ENCODE data around the gene HEATR5A. TPM values are rescaled to one million over a fixed set of nuclear protein-coding genes. Genes with fewer than 3 reads are reported as not detected.

Gene HEATR5A
- total and polyA plus RNA-seq, 2 of the 13 experiments (the other 11 are each of a cell fraction or from before 2014, with no cell fraction given): 36.4 to 105 TPM

DNA sequence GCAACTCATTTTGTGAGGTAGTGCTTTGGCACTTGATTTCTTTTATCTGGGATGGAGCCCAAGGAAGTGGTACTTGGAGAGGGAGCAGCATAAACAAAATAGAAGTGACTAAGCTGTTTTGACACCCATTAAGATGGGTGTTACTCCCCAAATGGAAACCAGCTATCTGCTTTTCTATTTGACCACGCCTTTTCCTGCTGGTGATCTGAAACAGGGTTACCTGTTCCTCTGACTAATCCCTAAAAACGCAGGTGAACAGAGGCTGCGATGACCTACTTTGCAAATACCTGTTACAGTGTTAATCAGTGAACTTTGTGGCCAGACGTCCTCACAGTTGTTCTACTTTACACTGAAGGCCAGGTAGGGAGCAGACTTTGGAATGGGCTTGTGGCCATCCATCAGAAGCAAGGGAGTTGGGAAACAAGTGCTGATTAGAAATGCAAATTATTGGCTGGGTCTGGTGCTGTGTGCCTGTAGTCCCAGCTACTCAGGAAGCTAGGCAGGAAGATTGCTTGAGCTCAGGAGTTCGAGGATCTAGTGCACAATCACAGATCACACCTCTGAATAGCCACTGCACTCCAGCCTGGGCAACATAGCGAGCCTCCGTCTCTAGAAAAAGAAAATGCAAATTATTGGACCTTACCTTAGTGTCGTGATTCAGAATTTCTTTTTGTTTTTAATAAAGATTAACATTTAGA, 154.5 kb downstream of the HEATR5A start (continued):
- TF ChIP-seq CREBL2 (CRISPR knock-in tag; IDR thresholded peaks at IDR 0.05; ENCODE audit: borderline replicate concordance): no peak
- peak; percentile 91 for TF ChIP-seq ATF2 (CRISPR knock-in tag; IDR thresholded peaks at IDR 0.05)
- TF ChIP-seq KDM4B (CRISPR knock-in tag; IDR thresholded peaks at IDR 0.05): peak; percentile 94
- TF ChIP-seq, protein P1, sequence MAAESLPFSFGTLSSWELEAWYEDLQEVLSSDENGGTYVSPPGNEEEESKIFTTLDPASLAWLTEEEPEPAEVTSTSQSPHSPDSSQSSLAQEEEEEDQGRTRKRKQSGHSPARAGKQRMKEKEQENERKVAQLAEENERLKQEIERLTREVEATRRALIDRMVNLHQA (CRISPR knock-in tag; IDR thresholded peaks at IDR 0.05): no peak
- peak; percentile 86 for TF ChIP-seq MEF2D (CRISPR knock-in tag; IDR thresholded peaks at IDR 0.05)
- no peak for TF ChIP-seq SMARCE1 (IDR thresholded peaks at IDR 0.05; ENCODE audit: borderline replicate concordance)
- TF ChIP-seq ZNF775 (CRISPR knock-in tag; IDR thresholded peaks at IDR 0.05; ENCODE audit: borderline replicate concordance): peak; percentile 67; the same call in 1 of the 2 replicates
- no peak for TF ChIP-seq ZNF530 (CRISPR knock-in tag; IDR thresholded peaks at IDR 0.05; ENCODE audit: low read depth)
- peak; percentile 99 for TF ChIP-seq ZNF292 (CRISPR knock-in tag; IDR thresholded peaks at IDR 0.05; ENCODE audit: borderline replicate concordance, low read depth)
- no peak for TF ChIP-seq ATAD3A (CRISPR knock-in tag; IDR thresholded peaks at IDR 0.05)
- peak; percentile 68; the same call in 1 of the 2 replicates for TF ChIP-seq ZNF451 (CRISPR knock-in tag; IDR thresholded peaks at IDR 0.05)
- TF ChIP-seq SMAD9 (CRISPR knock-in tag; IDR thresholded peaks at IDR 0.05): peak; percentile 91; the same call in 1 of the 2 replicates
- no peak; the same call in 1 of the 2 replicates for TF ChIP-seq ONECUT2 (CRISPR knock-in tag; IDR thresholded peaks at IDR 0.05)
- TF ChIP-seq HINFP (CRISPR knock-in tag; IDR thresholded peaks at IDR 0.05; ENCODE audit: low read depth): peak; percentile 91
- 0 out of 2 replicates have a peak, but pooled peaks have one; percentile 69 for TF ChIP-seq MTA1 (CRISPR knock-in tag; IDR thresholded peaks at IDR 0.05; ENCODE audit: borderline replicate concordance)
- no peak for TF ChIP-seq MZF1 (CRISPR knock-in tag; IDR thresholded peaks at IDR 0.05; ENCODE audit: borderline replicate concordance)
- TF ChIP-seq SOX5 (CRISPR knock-in tag; IDR thresholded peaks at IDR 0.05; ENCODE audit: borderline replicate concordance): peak; percentile 69; the same call in 1 of the 2 replicates
- no peak for TF ChIP-seq MTF2 (CRISPR knock-in tag; IDR thresholded peaks at IDR 0.05; ENCODE audit: borderline replicate concordance)
- TF ChIP-seq HNF1B (CRISPR knock-in tag; IDR thresholded peaks at IDR 0.05): no peak
- TF ChIP-seq SIX1 (CRISPR knock-in tag; IDR thresholded peaks at IDR 0.05; ENCODE audit: borderline replicate concordance): peak; percentile 58; the same call in 1 of the 2 replicates
- no peak for TF ChIP-seq ZNF224 (CRISPR knock-in tag; IDR thresholded peaks at IDR 0.05)
- TF ChIP-seq, protein P2, sequence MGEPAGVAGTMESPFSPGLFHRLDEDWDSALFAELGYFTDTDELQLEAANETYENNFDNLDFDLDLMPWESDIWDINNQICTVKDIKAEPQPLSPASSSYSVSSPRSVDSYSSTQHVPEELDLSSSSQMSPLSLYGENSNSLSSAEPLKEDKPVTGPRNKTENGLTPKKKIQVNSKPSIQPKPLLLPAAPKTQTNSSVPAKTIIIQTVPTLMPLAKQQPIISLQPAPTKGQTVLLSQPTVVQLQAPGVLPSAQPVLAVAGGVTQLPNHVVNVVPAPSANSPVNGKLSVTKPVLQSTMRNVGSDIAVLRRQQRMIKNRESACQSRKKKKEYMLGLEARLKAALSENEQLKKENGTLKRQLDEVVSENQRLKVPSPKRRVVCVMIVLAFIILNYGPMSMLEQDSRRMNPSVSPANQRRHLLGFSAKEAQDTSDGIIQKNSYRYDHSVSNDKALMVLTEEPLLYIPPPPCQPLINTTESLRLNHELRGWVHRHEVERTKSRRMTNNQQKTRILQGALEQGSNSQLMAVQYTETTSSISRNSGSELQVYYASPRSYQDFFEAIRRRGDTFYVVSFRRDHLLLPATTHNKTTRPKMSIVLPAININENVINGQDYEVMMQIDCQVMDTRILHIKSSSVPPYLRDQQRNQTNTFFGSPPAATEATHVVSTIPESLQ (CRISPR knock-in tag; conservative IDR thresholded peaks at IDR 0.05): no peak
